Subcutaneous abdominal adipose tissue (tissue), 5 donors: ENCODE measurements around the gene IL2RA.
"Not testable (repeated sequence)": the region's sequence is repeated elsewhere in the genome, so short reads cannot be mapped to it uniquely, and the experiment has no call there.

Source experiments
- H3K27ac ChIP-seq: one replicate; pipeline ENCODE4 v1.7.0; 2013; ENCODE audit warnings: low read depth, mild to moderate bottlenecking, inconsistent platforms, low read length, moderate library complexity
- H3K27me3 ChIP-seq, 5 donors: one replicate each; pipeline ENCODE4 v1.7.0; 2013; ENCODE audit warnings: low read length in 5 of 5, inconsistent platforms in 1 of 5; ENCODE audit not compliant: control insufficient read depth in 5 of 5, insufficient read depth in 4 of 5
- H3K36me3 ChIP-seq, 5 donors: one replicate each; pipeline ENCODE4 v1.7.0; 2013; ENCODE audit warnings: low read length in 5 of 5; ENCODE audit not compliant: control insufficient read depth in 5 of 5, insufficient read depth in 5 of 5
- H3K4me1 ChIP-seq, 5 donors: one replicate each; pipeline ENCODE4 v1.7.0; 2013; ENCODE audit warnings: low read length in 5 of 5, mild to moderate bottlenecking in 3 of 5, moderate library complexity in 1 of 5; ENCODE audit not compliant: control insufficient read depth in 5 of 5, insufficient read depth in 5 of 5
- H3K4me3 ChIP-seq, 5 donors: one replicate each; pipeline ENCODE4 v1.7.0; 2013; ENCODE audit warnings: low read length in 5 of 5, low read depth in 1 of 5
- H3K9ac ChIP-seq, 5 donors: one replicate each; pipeline ENCODE4 v1.7.0; 2013; ENCODE audit warnings: low read length in 5 of 5, mild to moderate bottlenecking in 4 of 5, moderate library complexity in 3 of 5
- H3K9me3 ChIP-seq, 5 donors: one replicate each; pipeline ENCODE4 v1.7.0; 2013; ENCODE audit warnings: low read length in 5 of 5; ENCODE audit not compliant: control insufficient read depth in 5 of 5
- donor health status: healthy.
- donor health status: healthy.
- donor health status: healthy.
- donor health status: healthy.
- donor health status: healthy.

The IL2RA gene

GRCh38 chr10:6049031-6049400, 13.2 kb downstream of the IL2RA start:
- no peak overlapping the region for H3K9ac ChIP-seq
- H3K9me3 ChIP-seq, result no peaks in the 10 kb centered on the region
- H3K27me3 ChIP-seq, result no peaks in the 10 kb centered on the region
- H3K4me1 ChIP-seq, result peaks cover 2 to 39% (median 32%) of the 10 kb centered on the region in 5 donors
- no peak overlapping the region for H3K27ac ChIP-seq
- no peak overlapping the region for H3K4me3 ChIP-seq
- H3K36me3 ChIP-seq, result no peaks in the 10 kb centered on the region

GRCh38 chr10:6048281-6049030, 13.7 kb downstream of the IL2RA start:
- Histone ChIP-seq H3K9me3 (no peaks in the 10 kb centered on the region), H3K27ac (no peak overlapping the region), H3K4me1 (peaks cover 0 to 34% (median 26%) of the 10 kb centered on the region in 5 donors)

GRCh38 chr10:6047847-6048246, 14.3 kb downstream of the IL2RA start:
- H3K36me3 ChIP-seq, result no peaks in the 10 kb centered on the region
- no peak overlapping the region for H3K9ac ChIP-seq
- H3K9me3 ChIP-seq, result no peaks in the 10 kb centered on the region
- H3K4me3 ChIP-seq, result no peak overlapping the region
- H3K27me3 ChIP-seq, result no peaks in the 10 kb centered on the region
- peaks cover 0 to 28% (median 20%) of the 10 kb centered on the region in 5 donors for H3K4me1 ChIP-seq
- no peak overlapping the region for H3K27ac ChIP-seq

More at GRCh38 chr10:6048281-6049030, 13.7 kb downstream of the IL2RA start:
- Histone ChIP-seq H3K9ac (no peak overlapping the region), H3K36me3 (no peaks in the 10 kb centered on the region), H3K4me3 (no peak overlapping the region), H3K27me3 (no peaks in the 10 kb centered on the region)

GRCh38 chr10:6046773-6047611, 15.2 kb downstream of the IL2RA start:
- peaks cover 0 to 19% (median 11%) of the 10 kb centered on the region in 5 donors for H3K4me1 ChIP-seq
- H3K4me3 ChIP-seq, result no peak overlapping the region
- no peak overlapping the region for H3K27ac ChIP-seq

GRCh38 chr10:6045878-6046772, 16.0 kb downstream of the IL2RA start:
- Histone ChIP-seq H3K36me3 (no peaks in the 10 kb centered on the region), H3K9ac (no peak overlapping the region), H3K4me3 (no peak overlapping the region), H3K4me1 (peaks cover 0 to 16% (median 8%) of the 10 kb centered on the region in 5 donors), H3K27ac (no peak overlapping the region), H3K9me3 (no peaks in the 10 kb centered on the region), H3K27me3 (no peaks in the 10 kb centered on the region)

More at GRCh38 chr10:6046773-6047611, 15.2 kb downstream of the IL2RA start:
- no peaks in the 10 kb centered on the region for H3K9me3 ChIP-seq
- no peaks in the 10 kb centered on the region for H3K36me3 ChIP-seq
- no peaks in the 10 kb centered on the region for H3K27me3 ChIP-seq
- H3K9ac ChIP-seq, result no peak overlapping the region

- Histone ChIP-seq H3K9ac (no peak overlapping the region), H3K4me3 (no peak overlapping the region), H3K36me3 (no peaks in the 10 kb centered on the region), H3K9me3 (no peaks in the 10 kb centered on the region), H3K27me3 (no peaks in the 10 kb centered on the region), H3K4me1 (peaks cover 0 to 8% (median 1%) of the 10 kb centered on the region in 5 donors), H3K27ac (no peak overlapping the region)
Measured at GRCh38 chr10:6045314-6045848, 16.8 kb downstream of the IL2RA start.

- Histone ChIP-seq H3K27me3 (no peaks in the 10 kb centered on the region), H3K4me3 (no peak overlapping the region), H3K4me1 (peaks cover 0 to 3% (median 0%) of the 10 kb centered on the region in 5 donors), H3K36me3 (no peaks in the 10 kb centered on the region), H3K9me3 (no peaks in the 10 kb centered on the region), H3K9ac (no peak overlapping the region), H3K27ac (no peak overlapping the region)
Measured at GRCh38 chr10:6044751-6045313, 17.3 kb downstream of the IL2RA start.

- H3K9ac ChIP-seq, result no peak overlapping the region
- H3K4me1 ChIP-seq, result no peaks in the 10 kb centered on the region
- peaks cover 0 to 3% (median 0%) of the 10 kb centered on the region in 5 donors for H3K9me3 ChIP-seq
- peaks cover 0 to 2% (median 0%) of the 10 kb centered on the region in 5 donors for H3K36me3 ChIP-seq
- no peak overlapping the region for H3K4me3 ChIP-seq
- no peak overlapping the region for H3K27ac ChIP-seq
- H3K27me3 ChIP-seq, result no peaks in the 10 kb centered on the region
Measured at GRCh38 chr10:6044060-6044459, 18.1 kb downstream of the IL2RA start.

- not testable (repeated sequence) for H3K9ac ChIP-seq, H3K27ac ChIP-seq, H3K27me3 ChIP-seq, H3K4me1 ChIP-seq, H3K36me3 ChIP-seq, H3K4me3 ChIP-seq, H3K9me3 ChIP-seq
Measured at GRCh38 chr10:6043377-6043776, 18.8 kb downstream of the IL2RA start.
